Suppressor macrophage treated with lipopolysaccharide for 4 hours (primary cell): ENCODE data around the gene ITGB7.

Experiments
- DNase-seq: peaks from one replicate; pipeline ENCODE4 v3.0.0-alpha.2; 2020

Gene ITGB7

DNA sequence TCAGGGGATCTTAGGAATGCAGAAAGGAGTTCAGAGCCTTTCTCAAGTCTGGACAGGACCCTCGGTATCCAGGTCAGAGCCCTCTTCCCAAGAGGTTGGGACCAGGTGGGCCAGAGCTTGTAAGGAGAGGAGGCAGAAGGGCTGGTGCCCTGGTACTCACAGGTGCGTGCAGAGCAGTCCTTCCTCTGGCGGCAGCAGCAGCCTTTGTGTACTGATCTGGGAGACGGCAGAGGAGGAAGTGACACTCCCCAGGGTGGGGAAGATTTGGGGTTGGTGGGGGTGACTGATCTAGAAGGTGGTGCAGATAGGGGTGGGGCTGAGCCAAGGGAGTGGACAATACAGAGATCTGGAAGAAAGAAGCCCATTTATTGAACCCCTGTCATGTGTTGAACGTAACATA, at the start of gene ITGB7:
TSS of gene ITGB7 (minus strand) at position 210 of the 400 bp plus-strand sequence. CDS start 6,808 bp downstream, outside the sequence.
- peak; percentile 40 for DNase-seq

GRCh38 chr12:53255996-53256395, 48.9 kb upstream of the ITGB7 start:
- DNase-seq = peak; percentile 59

GRCh38 chr12:53254816-53255545, 47.9 kb upstream of the ITGB7 start:
- no peak for DNase-seq

- no peak for DNase-seq
Observed at GRCh38 chr12:53253298-53253697, 46.2 kb upstream of the ITGB7 start.

GRCh38 chr12:53252349-53252916, 45.4 kb upstream of the ITGB7 start:
- peak; percentile 34 for DNase-seq

DNA sequence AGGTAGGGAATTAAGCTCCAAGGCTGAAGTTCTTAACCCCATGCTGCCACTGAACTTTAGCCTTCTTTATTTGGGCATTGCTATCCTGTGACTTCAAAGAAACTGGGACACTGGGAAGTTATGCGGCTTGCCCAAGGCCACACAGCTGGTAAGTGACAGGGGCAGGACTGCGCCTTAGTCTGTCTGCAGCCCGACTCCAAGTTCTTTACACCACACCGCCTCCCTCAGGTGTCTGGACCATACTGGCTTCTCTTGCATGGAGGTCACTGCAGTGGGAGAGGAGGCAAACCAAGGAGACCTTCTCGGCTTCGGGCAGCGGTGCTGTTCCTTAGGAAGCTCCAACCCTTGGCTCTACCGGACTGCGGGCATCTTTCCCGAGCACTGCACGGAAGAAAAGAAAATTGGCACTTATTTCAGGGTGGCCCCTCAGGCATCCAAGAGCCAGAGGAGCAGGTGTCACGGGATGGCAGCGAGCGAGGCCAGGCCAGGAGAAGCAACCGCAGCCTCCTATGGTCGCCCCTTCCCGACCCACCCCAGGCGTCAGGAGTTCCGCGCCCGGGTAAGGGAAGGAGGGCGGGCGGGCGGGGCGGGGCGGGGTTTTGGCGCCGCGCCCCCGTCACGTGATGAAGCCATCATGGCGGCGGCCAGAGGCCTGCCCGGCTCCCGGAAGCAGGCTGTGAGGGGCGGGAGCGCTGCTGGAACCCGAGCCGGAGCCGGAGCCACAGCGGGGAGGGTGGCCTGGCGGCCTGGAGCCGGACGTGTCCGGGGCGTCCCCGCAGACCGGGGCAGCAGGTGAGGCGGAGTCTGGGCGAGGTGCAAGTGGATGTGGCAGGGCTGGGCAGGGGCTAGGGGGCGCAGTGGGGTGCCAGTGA, 44.7 kb upstream of the ITGB7 start:
- peak; percentile 84 for DNase-seq

DNA sequence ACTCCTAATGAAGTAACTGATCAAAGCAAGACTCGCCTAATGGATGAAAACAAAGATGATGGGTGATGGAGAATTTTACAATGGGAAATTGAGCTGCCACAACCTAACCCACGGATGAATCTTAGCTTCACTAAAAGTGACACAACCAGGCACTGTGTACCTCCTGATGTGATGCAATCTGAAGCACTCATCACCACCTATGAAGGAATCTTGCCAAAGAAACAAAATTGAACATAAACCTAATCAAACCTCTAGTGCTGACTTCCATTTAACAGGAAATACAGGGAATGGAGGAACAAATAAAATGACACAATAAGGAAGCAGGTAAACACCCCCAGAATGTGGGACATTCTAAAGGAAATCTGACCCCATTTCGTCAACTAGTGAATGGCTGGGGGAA, 38.2 kb upstream of the ITGB7 start:
- DNase-seq = no peak

- DNase-seq = no peak
Observed at GRCh38 chr12:53244337-53244736, 37.3 kb upstream of the ITGB7 start.

- no peak for DNase-seq
Observed at GRCh38 chr12:53241623-53242412, 34.8 kb upstream of the ITGB7 start.

GRCh38 chr12:53239643-53240258, 32.7 kb upstream of the ITGB7 start:
- DNase-seq = no peak

GRCh38 chr12:53236443-53237111, 29.5 kb upstream of the ITGB7 start:
- no peak for DNase-seq

GRCh38 chr12:53235742-53236442, 28.8 kb upstream of the ITGB7 start:
- DNase-seq = no peak

- DNase-seq = no peak
Observed at GRCh38 chr12:53235164-53235563, 28.1 kb upstream of the ITGB7 start.

DNA sequence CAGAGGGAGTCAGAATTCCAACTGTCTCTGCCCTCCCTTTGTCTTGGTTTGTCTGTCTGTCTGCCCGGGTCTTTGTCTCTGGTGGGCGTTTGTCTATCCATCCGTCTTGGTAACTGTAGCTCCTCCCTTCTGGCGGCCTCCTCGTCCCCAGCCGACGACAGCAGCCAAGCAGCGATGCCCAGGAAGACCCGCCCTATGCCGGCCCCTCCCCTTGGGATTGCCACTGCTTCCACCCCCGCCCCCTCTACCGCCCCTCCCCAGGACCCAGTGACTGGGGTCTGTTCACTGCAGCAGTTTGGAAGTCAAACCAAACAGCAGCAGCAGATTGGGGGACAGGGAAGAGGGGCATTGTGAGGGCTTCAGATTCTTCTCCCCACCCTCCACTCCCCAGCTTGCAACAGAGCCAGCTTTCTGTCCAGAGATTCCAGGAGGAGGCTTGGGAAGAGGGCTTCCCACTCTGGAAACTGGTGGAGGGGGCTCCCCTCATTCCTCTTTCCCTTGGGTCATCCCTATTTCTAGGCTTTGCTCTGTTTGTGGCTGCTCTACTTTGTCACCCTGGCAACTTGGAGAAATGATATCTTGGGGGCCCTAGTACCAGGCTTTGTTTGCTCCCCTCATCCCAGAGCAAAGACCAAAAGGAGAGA, 27.3 kb upstream of the ITGB7 start:
- DNase-seq = no peak

DNA sequence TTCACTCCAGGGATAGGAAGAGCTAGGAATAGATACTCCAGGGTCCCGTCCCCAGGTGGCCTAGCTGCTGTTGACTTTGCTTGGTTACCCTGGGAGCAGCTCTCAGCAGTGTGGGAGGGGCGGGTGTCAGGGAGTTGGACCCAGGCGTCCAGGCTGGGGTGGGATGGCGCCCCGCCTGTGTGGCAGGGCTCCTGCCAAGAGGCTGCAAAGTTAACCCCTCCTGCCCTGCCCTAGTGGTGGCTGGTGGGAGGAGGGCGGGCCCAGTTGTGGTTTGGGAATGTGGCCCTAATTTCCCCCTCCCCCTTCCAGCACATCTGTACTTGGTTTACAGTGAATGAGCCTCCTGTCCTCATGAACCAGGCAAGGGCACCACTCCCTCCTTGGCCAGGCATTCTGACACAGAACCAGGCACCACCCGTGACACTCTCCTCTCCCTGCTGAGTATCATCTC, 26.6 kb upstream of the ITGB7 start:
- DNase-seq = no peak

DNA sequence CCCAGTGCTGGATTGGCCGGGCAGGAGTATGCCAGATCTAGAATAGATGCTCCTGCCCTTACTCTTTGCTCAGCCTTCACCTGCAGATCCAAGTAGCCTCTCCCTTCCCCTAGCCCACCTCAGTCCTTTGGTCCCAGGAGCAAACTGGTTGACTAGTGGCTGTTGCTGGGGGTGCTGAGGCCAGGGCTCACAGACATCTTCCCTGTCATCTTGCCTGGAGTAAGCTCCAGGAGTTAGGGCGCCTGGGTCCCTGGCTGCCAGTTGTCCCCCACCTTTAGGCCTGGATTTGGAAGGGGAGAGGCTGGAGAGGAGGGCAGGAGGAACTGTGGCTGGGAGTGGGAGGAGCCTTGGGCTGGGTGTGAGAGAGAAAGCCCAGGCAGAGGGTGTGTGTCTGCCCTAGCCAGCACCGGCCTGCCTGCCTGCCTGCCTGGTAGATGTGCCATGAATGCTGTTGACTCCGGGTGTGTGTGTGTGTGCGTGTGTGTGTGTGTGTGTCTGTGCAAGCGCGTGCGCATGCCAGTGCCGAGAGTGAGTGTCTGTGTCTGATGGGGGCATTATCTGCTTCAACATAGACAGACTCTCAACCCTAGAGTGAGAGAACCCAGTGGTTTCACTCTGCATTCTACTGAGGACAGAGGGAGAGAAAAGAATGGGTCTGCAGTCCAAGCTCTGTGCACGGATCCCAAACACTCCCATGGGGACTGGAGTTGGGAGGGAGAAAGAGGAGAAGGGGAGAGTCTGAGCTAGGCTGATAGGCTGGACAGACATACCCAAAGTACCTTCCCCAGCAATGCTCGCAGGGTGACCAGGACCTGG, 25.8 kb upstream of the ITGB7 start:
- peak; percentile 46 for DNase-seq

DNA sequence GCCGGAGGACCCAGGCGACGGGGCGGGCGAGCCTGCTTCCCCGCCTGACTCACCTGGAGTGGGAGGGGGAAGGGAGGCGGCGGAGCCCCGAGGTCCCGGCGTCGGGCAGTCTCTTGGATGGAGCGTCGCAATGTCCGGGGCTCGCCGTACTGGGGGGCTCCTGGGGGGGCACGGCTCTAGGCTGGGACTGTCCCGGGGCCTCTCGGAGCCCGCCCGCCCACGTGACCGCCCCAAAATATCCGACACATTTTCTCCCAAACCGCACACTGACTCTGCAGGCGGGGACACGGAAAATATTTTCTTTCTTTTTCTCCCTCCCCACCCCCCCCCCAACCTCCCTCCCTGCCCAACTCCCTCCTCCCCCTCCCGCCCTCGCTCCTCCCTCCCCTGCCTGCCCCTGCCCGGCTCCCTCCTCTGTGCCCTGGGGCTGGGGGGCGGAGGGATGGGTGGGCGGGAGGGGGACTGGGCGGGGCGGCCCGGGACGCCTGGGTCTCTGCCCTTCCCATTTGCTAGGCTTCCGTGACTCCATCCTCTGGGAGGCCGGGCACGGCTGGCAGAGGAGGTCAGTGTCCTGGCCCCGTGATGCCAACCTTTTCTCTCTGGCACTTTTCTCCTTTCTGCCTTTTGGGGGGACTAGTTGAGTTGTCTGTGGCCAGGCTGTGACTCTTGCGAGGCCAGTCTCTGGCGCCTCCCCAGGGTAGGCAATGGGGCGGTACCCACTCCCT, 25.0 kb upstream of the ITGB7 start, which contains the start of gene RARG:
TSS of gene RARG (minus strand) at position 289 of the 725 bp plus-strand sequence. CDS start 4,664 bp downstream, outside the sequence.
- DNase-seq = no peak

DNA sequence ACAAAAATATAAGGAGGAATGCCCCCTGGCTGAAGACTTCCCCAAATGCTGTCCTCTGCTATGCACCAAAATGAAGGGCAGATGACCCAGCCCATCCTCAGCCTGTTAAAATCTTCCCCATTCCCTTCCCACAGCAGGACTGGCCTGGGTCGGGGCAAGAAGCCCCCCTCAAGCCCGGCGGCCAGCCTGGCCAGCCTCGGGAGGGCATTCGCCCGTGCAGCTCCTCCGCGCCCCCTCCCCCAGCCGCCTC, 24.5 kb upstream of the ITGB7 start:
- no peak for DNase-seq
